HG02678 (cell line): ENCODE results near the gene RPL19.
"Not testable (repeated sequence)": the region's sequence is repeated elsewhere in the genome, so short reads cannot be mapped to it uniquely, and the experiment has no call there.

Experiments
- ATAC-seq: cut with Tn5 transposase; IDR thresholded peaks from one replicate; pipeline ENCODE4 v1.9.1; 2021; ENCODE audit warnings: mild to moderate bottlenecking, moderate library complexity; ENCODE audit not compliant: unreplicated experiment

Gene RPL19

DNA sequence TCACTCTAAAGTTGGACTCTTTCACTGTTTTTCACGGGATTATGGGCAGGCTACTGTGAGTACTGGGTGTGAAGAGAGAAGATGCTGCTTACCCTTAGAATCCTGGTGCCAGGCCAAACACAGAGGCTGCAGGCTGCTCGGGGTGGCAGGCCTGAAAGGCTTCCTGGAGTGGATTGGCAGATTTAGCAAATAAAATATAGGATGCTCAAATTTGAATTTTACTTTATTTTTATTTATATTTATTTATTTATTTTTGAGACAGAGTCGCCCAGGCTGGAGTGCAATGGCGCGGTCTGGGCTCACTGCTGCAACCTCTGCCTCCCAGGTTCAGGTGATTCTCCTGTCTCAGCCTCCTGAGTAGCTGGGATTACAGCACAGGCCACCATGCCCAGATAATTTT lies 40.5 kb downstream of the RPL19 start:
- no peak for ATAC-seq

DNA sequence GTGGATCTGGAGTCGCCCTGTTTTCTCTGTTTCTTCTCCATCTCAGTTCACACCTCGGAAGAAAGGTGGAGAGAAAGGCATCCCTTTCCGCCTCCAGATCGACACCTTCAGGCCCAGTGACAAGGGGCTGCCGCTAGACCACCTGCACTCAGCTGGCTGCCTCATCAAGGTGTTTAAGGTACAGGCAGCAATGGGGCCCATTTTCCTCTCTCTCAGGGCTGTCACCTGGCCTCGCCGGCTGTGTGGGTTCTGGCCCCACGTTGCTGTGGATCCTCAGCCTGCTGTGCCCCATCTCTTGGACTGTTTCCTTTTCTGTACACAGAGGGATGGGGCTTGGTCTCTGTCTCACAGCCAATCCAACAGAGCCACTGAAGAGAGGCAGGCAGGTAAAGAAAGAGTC lies 43.1 kb downstream of the RPL19 start:
- ATAC-seq: no peak

DNA sequence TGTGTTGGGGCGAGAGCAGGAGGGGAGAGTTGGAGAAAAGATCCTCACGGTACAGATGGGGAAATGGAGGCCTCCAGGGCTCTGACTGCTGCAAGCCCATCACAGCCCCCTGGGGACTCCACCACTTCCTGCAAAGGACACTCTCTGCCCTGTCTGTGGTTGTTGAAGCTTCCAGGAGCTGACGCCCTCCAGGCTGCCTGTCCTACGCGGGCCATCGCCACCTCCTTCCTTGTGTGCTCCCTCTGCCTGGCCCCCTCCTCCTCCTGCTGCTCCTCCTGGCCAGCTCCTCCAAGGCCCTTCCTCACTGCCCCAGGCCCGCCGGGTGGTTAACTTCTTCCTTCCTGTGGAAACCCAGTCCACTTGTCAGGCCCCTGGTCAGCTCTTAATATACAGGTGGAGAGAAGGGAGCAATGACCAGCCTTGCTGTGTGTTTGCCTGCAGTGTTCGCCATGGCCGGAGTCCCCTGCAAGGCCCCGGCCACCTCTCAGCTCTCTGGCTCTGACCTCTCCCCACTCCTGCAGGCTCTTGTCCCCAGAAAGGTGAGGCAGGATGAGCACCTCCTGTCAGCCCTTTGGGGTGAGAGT lies 44.0 kb downstream of the RPL19 start:
- ATAC-seq: no peak

DNA sequence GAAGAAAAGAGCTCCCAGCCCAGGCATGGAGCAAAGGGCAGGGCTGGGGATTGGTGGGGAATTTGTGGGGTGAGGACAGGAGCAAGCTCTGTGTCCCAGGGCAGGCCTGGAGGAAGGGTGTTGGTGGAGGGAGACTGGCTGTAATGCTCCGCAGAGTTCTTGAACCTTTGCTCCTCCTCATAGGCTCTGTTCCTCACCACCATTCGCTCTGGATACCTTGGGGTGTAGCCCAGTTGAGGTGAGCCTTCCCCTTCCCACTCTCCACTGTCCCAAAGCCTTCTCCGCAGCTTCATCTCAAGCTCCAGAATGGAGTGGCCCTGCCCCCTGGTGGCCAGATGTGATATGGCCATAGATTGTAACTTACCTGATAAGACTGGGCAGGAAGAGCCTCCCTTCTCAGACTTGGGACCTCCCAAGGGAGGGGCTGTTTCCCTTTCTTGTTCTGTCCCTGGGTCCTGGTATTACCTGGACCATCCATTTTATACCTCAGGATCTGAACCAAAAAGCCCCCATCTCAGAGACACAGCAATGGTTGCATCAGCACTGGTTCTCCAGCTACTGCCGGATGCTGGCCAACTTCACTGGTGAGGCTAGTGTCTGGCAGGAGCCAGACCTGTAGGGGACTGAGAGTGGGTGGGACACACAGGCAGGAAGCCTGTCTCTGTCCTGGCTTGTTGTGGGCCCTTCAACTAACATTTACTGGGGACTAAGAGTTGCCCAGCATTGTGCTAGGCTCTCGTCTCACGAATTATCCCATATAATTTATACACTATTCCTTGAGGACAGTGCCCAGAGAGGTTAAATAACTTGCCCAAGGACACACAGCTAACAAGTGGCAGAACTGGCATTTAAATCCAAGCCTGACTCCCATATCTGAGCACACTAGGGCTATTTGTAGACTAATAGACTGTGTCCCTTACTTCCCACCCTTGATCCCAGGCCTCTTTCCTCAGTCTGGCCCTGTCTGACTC lies 44.8 kb downstream of the RPL19 start:
- no peak for ATAC-seq

DNA sequence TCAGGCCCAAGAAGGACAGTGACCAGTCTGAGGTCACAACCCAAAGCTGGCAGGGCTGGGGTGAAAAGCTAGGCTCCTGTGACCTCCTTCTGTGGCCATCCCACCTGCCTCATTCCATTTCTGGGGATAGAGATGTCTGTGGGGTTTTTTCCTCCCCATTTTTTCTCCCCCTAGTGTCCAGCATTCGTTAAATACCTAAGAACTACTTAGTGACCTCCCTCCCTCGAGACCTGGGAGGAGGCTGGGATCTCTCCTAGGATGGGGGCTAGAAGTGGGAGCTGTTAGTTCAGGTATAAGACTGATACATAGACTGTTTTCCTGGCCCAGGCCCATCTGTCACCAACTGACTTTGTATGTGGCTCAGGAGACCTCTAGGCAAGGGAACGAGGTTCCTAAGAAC lies 46.2 kb downstream of the RPL19 start:
- ATAC-seq: no peak

DNA sequence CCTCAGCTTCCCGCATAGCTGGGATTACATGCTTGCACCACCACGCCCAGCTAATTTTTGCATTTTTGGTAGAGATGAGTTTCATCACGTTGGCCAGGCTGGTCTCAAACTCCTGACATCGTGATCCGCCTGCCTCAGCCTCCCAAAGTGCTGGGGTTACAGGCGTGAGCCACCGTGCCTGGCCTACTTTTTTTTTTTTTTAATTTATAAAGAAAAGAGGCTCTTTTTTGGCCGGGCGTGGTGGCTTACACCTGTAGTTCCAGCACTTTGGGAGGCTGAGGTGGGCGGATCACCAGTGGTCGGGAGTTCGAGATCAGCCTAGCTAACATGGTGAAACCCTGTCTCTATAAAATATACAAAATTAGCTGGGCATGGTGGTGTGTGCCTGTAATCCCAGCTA lies 50.0 kb downstream of the RPL19 start:
- ATAC-seq: not testable (repeated sequence)

DNA sequence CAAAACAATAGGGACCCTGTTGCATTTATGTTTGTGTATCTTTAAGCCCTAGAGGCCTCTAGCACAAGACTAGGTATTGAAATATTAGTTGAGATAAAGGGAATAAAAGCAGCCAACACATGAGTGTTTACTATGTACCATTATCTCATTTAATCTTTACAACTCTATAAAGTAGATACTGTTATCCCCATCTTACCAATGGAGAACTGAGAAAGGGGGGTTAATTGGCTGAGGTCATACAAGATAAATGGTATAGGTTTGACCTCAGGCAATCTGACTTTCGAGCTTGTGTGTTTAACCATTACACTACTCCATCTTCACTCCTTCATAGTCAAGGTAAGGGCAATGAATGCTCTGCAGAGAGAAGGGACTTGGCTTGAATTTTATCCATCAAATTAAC lies 51.9 kb downstream of the RPL19 start:
- no peak for ATAC-seq

DNA sequence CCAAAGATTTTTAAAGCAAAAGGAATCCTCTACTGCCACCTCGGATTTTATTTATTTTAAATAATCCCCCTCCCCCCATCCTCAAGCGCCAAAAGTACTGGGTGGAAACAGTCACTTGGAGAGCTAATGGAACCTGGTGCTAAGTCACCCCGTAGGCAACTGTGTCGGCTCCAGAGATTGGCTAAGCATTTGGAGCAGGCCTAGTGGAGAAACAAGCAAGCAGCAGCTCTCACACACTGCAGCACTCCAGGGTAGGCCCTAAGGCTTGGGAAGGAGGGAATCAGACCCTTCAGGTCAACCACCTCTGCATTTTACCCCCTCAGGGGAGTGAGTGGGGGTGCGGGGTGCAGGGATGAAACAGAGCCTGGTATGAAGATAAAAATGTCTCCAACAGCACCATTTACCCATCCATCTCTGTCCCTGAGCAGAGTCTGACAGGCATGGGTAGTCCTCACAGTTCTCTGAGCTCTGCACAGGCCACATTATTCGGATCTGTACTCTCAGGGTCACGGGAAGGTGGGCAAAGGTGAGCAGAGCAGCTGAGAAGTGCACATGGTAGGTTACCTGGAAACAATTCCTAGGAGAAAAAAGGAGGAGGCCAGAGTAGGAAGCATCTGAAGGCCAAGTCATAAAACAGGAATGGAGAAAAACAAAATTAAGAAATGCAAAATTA lies 52.8 kb downstream of the RPL19 start:
- ATAC-seq: no peak
